Activated CD8-positive, alpha-beta T cell treated with anti-CD3 and anti-CD28 coated beads, Interleukin-2, amount 10 ng/mL, durations not matched to agents 7 days and 5 days (primary cell): ENCODE results near the gene PROSER3. TPM values are rescaled to one million over a fixed set of nuclear protein-coding genes. Genes with fewer than 3 reads are reported as not detected.
A peak's percentile ranks its signal among the peaks of the same experiment; 100 is the strongest.

Experiments
- ATAC-seq: fragments of 150-1000 bp; cut with Tn5 transposase; one replicate; pipeline ENCODE4 v1.10.0; 2021; ENCODE audit warnings: moderate library complexity
- CTCF ChIA-PET: fragments of 350-600 bp; sonication (Branson Sonifier 250); formaldehyde crosslinking; loops from one replicate; lab custom pipeline; 2021; ENCODE audit warnings: antibody characterized with exemption; lab: Charles Lee
- POLR2A ChIA-PET: fragments of 350-600 bp; sonication (Branson Sonifier 250); formaldehyde crosslinking; loops from one replicate; lab custom pipeline; 2021; ENCODE audit warnings: antibody characterized with exemption; lab: Charles Lee
- DNase-seq: peaks from one replicate; pipeline ENCODE4 v3.0.0-alpha.2; 2020
- H3K27ac Mint-ChIP-seq: one replicate; pipeline ENCODE4 v1.8.0; 2021; ENCODE audit warnings: mild to moderate bottlenecking, mixed read lengths
- H3K27me3 Mint-ChIP-seq: one replicate; pipeline ENCODE4 v1.8.0; 2021; ENCODE audit warnings: low read depth, mixed read lengths
- H3K36me3 Mint-ChIP-seq: one replicate; pipeline ENCODE4 v1.8.0; 2021; ENCODE audit warnings: low read depth, mixed read lengths
- H3K4me1 Mint-ChIP-seq: one replicate; pipeline ENCODE4 v1.8.0; 2021; ENCODE audit warnings: low read depth, mixed read lengths
- H3K4me3 Mint-ChIP-seq: one replicate; pipeline ENCODE4 v1.8.0; 2021; ENCODE audit warnings: mild to moderate bottlenecking, mixed read lengths
- H3K9me3 Mint-ChIP-seq: one replicate; pipeline ENCODE4 v1.8.0; 2022; ENCODE audit warnings: mixed read lengths; ENCODE audit not compliant: insufficient read depth
- total RNA-seq, 2 experiments: library from RNA; stranded (reverse); gene quantifications; one replicate each; pipeline ENCODE4 v1.2.3, GENCODE V29; 2021

The PROSER3 gene
- total RNA-seq, 2 experiments from 2014 or later = 48.0 to 54.6 TPM

GRCh38 chr19:35715981-35716800 is 41.8 kb upstream of the PROSER3 start:
- Mint-ChIP-seq H3K36me3 (peaks cover 35% of the 10 kb centered on the region), H3K27me3 (no peaks in the 10 kb centered on the region), H3K4me1 (peaks cover 72% of the 10 kb centered on the region), H3K4me3 (peak overlapping the region; percentile 83), H3K9me3 (no peaks in the 10 kb centered on the region), H3K27ac (peak overlapping the region; percentile 89)
- peak; percentile 40 for DNase-seq
- CTCF ChIA-PET = interaction anchor here (0.5 to 6.7 kb wide), 4 partner anchors 17 to 32 kb away, joined by 3 to 266 read pairs (median 16); no protein-coding TSS in a partner anchor
- ATAC-seq = no peak
- POLR2A ChIA-PET = interaction anchor here (1.3 to 7.6 kb wide), 4 partner anchors 13 to 32 kb away, joined by 4 to 113 read pairs (median 50); partner anchors contain the start of genes LIN37 and ZBTB32

- DNase-seq (peak; percentile 97), ATAC-seq (peak; percentile 77)
- ChIA-PET CTCF (interaction anchor here (1.6 to 6.7 kb wide), 3 partner anchors 18 to 28 kb away, joined by 5 to 266 read pairs (median 8); partner anchors contain the start of gene U2AF1L4), POLR2A (interaction anchor here (0.6 to 6.7 kb wide), 8 partner anchors 14 to 31 kb away, joined by 3 to 113 read pairs (median 4); partner anchors contain the start of genes IGFLR1, LIN37, PSENEN and U2AF1L4)
- peaks cover 42% of the 10 kb centered on the region for H3K36me3 Mint-ChIP-seq
- peaks cover 65% of the 10 kb centered on the region for H3K4me1 Mint-ChIP-seq
- H3K4me3 Mint-ChIP-seq = peak overlapping the region; percentile 83
- peak overlapping the region; percentile 89 for H3K27ac Mint-ChIP-seq
- no peaks in the 10 kb centered on the region for H3K9me3 Mint-ChIP-seq
- no peaks in the 10 kb centered on the region for H3K27me3 Mint-ChIP-seq
These were observed 40.9 kb upstream of the PROSER3 start for GRCh38 chr19:35716801-35717664.

GRCh38 chr19:35717665-35718344 is 40.2 kb upstream of the PROSER3 start, which contains the start of gene KMT2B:
TSS of gene KMT2B (plus strand) at chr19:35718003. CDS start at chr19:35718019, 16 bp downstream.
- Mint-ChIP-seq H3K9me3 (no peaks in the 10 kb centered on the region), H3K4me3 (peak within 1 kb of the TSS; percentile 94), H3K36me3 (peaks cover 50% of the 10 kb centered on the region), H3K27ac (peak within 1 kb of the TSS; percentile 94), H3K27me3 (no peaks in the 10 kb centered on the region), H3K4me1 (peaks cover 57% of the 10 kb centered on the region)
- ATAC-seq = peak; percentile 1
- DNase-seq = no peak
- ChIA-PET POLR2A (interaction anchor here (0.6 to 1.9 kb wide), 8 partner anchors 13 to 208 kb away, joined by 3 to 14 read pairs (median 3); partner anchors contain the start of genes IGFLR1, LIN37, PSENEN and U2AF1L4), CTCF (interaction anchor here (1.0 to 1.9 kb wide), 5 partner anchors 18 to 102 kb away, joined by 3 to 8 read pairs (median 4); partner anchors contain the start of gene U2AF1L4)

GRCh38 chr19:35718345-35719041 is 39.5 kb upstream of the PROSER3 start:
- H3K4me1 Mint-ChIP-seq = peaks cover 50% of the 10 kb centered on the region
- CTCF ChIA-PET = interaction anchor here (1.0 to 1.9 kb wide), 9 partner anchors 9 to 102 kb away, joined by 3 to 8 read pairs (median 4); partner anchors contain the start of gene U2AF1L4
- H3K4me3 Mint-ChIP-seq = peak overlapping the region; percentile 94
- H3K9me3 Mint-ChIP-seq = no peaks in the 10 kb centered on the region
- peak; percentile 65 for DNase-seq
- no peaks in the 10 kb centered on the region for H3K27me3 Mint-ChIP-seq
- H3K27ac Mint-ChIP-seq = peak overlapping the region; percentile 94
- peak; percentile 2 for ATAC-seq
- peaks cover 56% of the 10 kb centered on the region for H3K36me3 Mint-ChIP-seq
- POLR2A ChIA-PET = interaction anchor here (0.5 to 1.9 kb wide), 11 partner anchors 9 to 208 kb away, joined by 3 to 14 read pairs (median 3); partner anchors contain the start of genes IGFLR1, LIN37, PSENEN and U2AF1L4

DNA sequence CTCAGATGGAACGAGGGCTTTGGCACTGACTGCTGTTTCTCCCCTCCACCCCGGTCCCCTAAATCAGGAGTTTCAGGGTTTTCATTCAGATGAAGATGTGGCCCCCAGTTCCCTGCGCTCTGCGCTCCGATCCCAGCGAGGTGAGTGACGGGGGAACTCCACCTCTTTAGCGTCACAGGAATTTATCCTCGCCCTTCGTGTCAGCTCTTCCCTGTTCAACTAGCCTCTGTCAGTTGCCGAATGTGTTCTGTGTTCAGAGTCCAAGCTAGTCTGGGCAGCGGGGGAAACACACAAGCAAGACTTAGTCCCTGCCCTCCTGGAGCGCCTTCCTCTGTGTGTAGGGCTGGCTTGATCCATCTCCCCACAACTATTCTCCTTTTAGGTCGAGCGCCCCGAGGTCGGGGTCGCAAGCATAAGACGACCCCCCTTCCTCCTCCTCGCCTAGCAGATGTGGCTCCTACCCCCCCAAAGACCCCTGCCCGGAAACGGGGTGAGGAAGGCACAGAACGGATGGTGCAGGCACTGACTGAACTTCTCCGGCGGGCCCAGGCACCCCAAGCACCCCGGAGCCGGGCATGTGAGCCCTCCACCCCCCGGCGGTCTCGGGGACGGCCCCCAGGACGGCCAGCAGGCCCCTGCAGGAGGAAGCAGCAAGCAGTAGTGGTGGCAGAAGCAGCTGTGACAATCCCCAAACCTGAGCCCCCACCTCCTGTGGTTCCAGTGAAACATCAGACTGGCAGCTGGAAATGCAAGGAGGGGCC is 38.4 kb upstream of the PROSER3 start:
- peak overlapping the region; percentile 94 for H3K27ac Mint-ChIP-seq
- peak overlapping the region; percentile 94 for H3K4me3 Mint-ChIP-seq
- ATAC-seq (no peak), DNase-seq (no peak)
- H3K9me3 Mint-ChIP-seq = no peaks in the 10 kb centered on the region
- POLR2A ChIA-PET = interaction anchor here (0.6 to 1.9 kb wide), 8 partner anchors 7 to 170 kb away, joined by 3 to 14 read pairs (median 4); partner anchors contain the start of genes IGFLR1, PSENEN and U2AF1L4
- H3K36me3 Mint-ChIP-seq = peaks cover 56% of the 10 kb centered on the region
- CTCF ChIA-PET = interaction anchor here (1.0 to 1.9 kb wide), 7 partner anchors 8 to 100 kb away, joined by 3 to 8 read pairs (median 3); no protein-coding TSS in a partner anchor
- no peaks in the 10 kb centered on the region for H3K27me3 Mint-ChIP-seq
- peaks cover 39% of the 10 kb centered on the region for H3K4me1 Mint-ChIP-seq

- ATAC-seq (no peak), DNase-seq (no peak)
- ChIA-PET POLR2A (interaction anchor here (0.7 to 0.9 kb wide), 2 partner anchors 17 to 20 kb away, joined by 3 read pairs; no protein-coding TSS in a partner anchor), CTCF (no interaction called here)
- Mint-ChIP-seq H3K36me3 (peaks cover 58% of the 10 kb centered on the region), H3K27me3 (no peaks in the 10 kb centered on the region), H3K4me1 (peaks cover 34% of the 10 kb centered on the region), H3K4me3 (peak overlapping the region; percentile 50), H3K9me3 (no peaks in the 10 kb centered on the region), H3K27ac (peak overlapping the region; percentile 54)
These were observed 37.8 kb upstream of the PROSER3 start for GRCh38 chr19:35720163-35720524.

GRCh38 chr19:35720648-35721047 is 37.3 kb upstream of the PROSER3 start:
- ChIA-PET CTCF (no interaction called here), POLR2A (interaction anchor here (0.7 to 0.9 kb wide), 2 partner anchors 16 to 20 kb away, joined by 3 read pairs; no protein-coding TSS in a partner anchor)
- DNase-seq = no peak
- ATAC-seq = no peak
- no peaks in the 10 kb centered on the region for H3K9me3 Mint-ChIP-seq
- no peak overlapping the region for H3K4me3 Mint-ChIP-seq
- H3K27me3 Mint-ChIP-seq = no peaks in the 10 kb centered on the region
- no peak overlapping the region for H3K27ac Mint-ChIP-seq
- H3K4me1 Mint-ChIP-seq = peaks cover 29% of the 10 kb centered on the region
- H3K36me3 Mint-ChIP-seq = peaks cover 62% of the 10 kb centered on the region

GRCh38 chr19:35721374-35721773 is 36.6 kb upstream of the PROSER3 start:
- no peak overlapping the region for H3K27ac Mint-ChIP-seq
- no peak for DNase-seq
- POLR2A ChIA-PET = interaction anchor here (1.3 kb wide), 1 partner anchor 19 kb away, joined by 3 read pairs; no protein-coding TSS in a partner anchor

DNA sequence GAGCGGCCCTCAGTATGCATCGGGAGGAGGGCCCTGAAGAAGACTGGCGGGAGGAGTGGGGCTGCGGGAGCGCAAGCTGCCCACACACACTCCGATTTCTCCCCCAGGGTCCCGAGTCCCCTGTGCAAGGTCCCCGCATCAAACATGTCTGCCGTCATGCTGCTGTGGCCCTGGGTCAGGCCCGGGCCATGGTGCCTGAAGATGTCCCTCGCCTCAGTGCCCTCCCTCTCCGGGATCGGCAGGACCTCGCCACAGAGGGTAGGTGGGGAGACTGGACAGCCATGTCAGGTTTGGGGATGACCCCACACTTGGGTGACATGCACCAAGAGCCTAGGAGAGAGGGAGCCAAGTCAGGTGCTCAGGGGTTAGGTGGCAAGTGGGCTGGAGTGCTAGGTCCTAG is 35.5 kb upstream of the PROSER3 start:
- ATAC-seq (no peak), DNase-seq (no peak)
- POLR2A ChIA-PET = interaction anchor here (1.3 kb wide), 1 partner anchor 18 kb away, joined by 3 read pairs; no protein-coding TSS in a partner anchor
- no peak overlapping the region for H3K4me3 Mint-ChIP-seq
- H3K4me1 Mint-ChIP-seq = peaks cover 18% of the 10 kb centered on the region
- H3K27ac Mint-ChIP-seq = no peak overlapping the region
- CTCF ChIA-PET = interaction anchor here (1.4 kb wide), 1 partner anchor 18 kb away, joined by 3 read pairs; no protein-coding TSS in a partner anchor
- no peaks in the 10 kb centered on the region for H3K27me3 Mint-ChIP-seq
- H3K9me3 Mint-ChIP-seq = no peaks in the 10 kb centered on the region
- peaks cover 63% of the 10 kb centered on the region for H3K36me3 Mint-ChIP-seq

More at GRCh38 chr19:35721374-35721773, 36.6 kb upstream of the PROSER3 start:
- CTCF ChIA-PET = interaction anchor here (1.4 kb wide), 1 partner anchor 19 kb away, joined by 3 read pairs; no protein-coding TSS in a partner anchor
- peaks cover 22% of the 10 kb centered on the region for H3K4me1 Mint-ChIP-seq
- H3K9me3 Mint-ChIP-seq = no peaks in the 10 kb centered on the region
- no peak for ATAC-seq
- no peaks in the 10 kb centered on the region for H3K27me3 Mint-ChIP-seq
- peaks cover 62% of the 10 kb centered on the region for H3K36me3 Mint-ChIP-seq
- H3K4me3 Mint-ChIP-seq = no peak overlapping the region
